ENCODE data around the gene ERC2. TPM values are rescaled to one million over a fixed set of nuclear protein-coding genes. Genes with fewer than 3 reads are reported as not detected.

The ERC2 gene
- total RNA-seq, 2 donors from 2014 or later: 1.2 TPM; not detected in 1

- no peak for TF ChIP-seq CTCF (IDR thresholded peaks at IDR 0.05)
- H3K36me3 ChIP-seq: no peaks in the 10 kb centered on the region
- H3K4me3 ChIP-seq: no peak overlapping the region
- DNase-seq (ENCODE audit: low spot score) (no peak), ATAC-seq (ENCODE audit: insufficient number of reproducible peaks, low FRiP score, low read depth) (no peak)
- no peaks in the 10 kb centered on the region for H3K27me3 ChIP-seq (replicated peaks; ENCODE audit: insufficient read depth)
- H3K27ac ChIP-seq: no peak overlapping the region
- no peaks in the 10 kb centered on the region for H3K9me3 ChIP-seq
- no peaks in the 10 kb centered on the region for H3K4me1 ChIP-seq (ENCODE audit: control insufficient read depth in 1 of 2, low read depth in 2 of 2)
These were observed 407.6 kb downstream of the ERC2 start for GRCh38 chr3:56060521-56061278.

GRCh38 chr3:56059731-56060130, 408.5 kb downstream of the ERC2 start:
- Histone ChIP-seq H3K4me1 (ENCODE audit: control insufficient read depth in 1 of 2, low read depth in 2 of 2) (no peaks in the 10 kb centered on the region), H3K27me3 (replicated peaks; ENCODE audit: insufficient read depth) (no peaks in the 10 kb centered on the region), H3K27ac (no peak overlapping the region), H3K36me3 (no peaks in the 10 kb centered on the region), H3K4me3 (no peak overlapping the region), H3K9me3 (no peaks in the 10 kb centered on the region)
- TF ChIP-seq CTCF (IDR thresholded peaks at IDR 0.05): no peak
- no peak for ATAC-seq (ENCODE audit: insufficient number of reproducible peaks, low FRiP score, low read depth)
- DNase-seq (ENCODE audit: low spot score): no peak

GRCh38 chr3:56055951-56056350, 412.3 kb downstream of the ERC2 start:
- Histone ChIP-seq H3K36me3 (no peaks in the 10 kb centered on the region), H3K27ac (no peak overlapping the region), H3K4me1 (ENCODE audit: control insufficient read depth in 1 of 2, low read depth in 2 of 2) (peaks cover 0 to 5% of the 10 kb centered on the region in 2 donors), H3K27me3 (replicated peaks; ENCODE audit: insufficient read depth) (no peaks in the 10 kb centered on the region), H3K9me3 (no peaks in the 10 kb centered on the region), H3K4me3 (no peak overlapping the region)
- ATAC-seq (ENCODE audit: insufficient number of reproducible peaks, low FRiP score, low read depth) (no peak), DNase-seq (ENCODE audit: low spot score) (no peak)
- TF ChIP-seq CTCF (IDR thresholded peaks at IDR 0.05): no peak

- Histone ChIP-seq H3K36me3 (no peaks in the 10 kb centered on the region), H3K27ac (no peak overlapping the region), H3K4me3 (no peak overlapping the region), H3K27me3 (replicated peaks; ENCODE audit: insufficient read depth) (no peaks in the 10 kb centered on the region), H3K4me1 (ENCODE audit: control insufficient read depth in 1 of 2, low read depth in 2 of 2) (peaks cover 0 to 7% of the 10 kb centered on the region in 2 donors), H3K9me3 (no peaks in the 10 kb centered on the region)
- DNase-seq (ENCODE audit: low spot score) (no peak), ATAC-seq (ENCODE audit: insufficient number of reproducible peaks, low FRiP score, low read depth) (no peak)
- TF ChIP-seq CTCF (IDR thresholded peaks at IDR 0.05): no peak
These were observed 412.7 kb downstream of the ERC2 start for GRCh38 chr3:56055546-56055945.

- no peak overlapping the region for H3K4me3 ChIP-seq
These were observed 413.4 kb downstream of the ERC2 start for GRCh38 chr3:56054844-56055243.

More at GRCh38 chr3:56054844-56055243, 413.4 kb downstream of the ERC2 start:
- Histone ChIP-seq H3K9me3 (no peaks in the 10 kb centered on the region), H3K4me1 (ENCODE audit: control insufficient read depth in 1 of 2, low read depth in 2 of 2) (peaks cover 0 to 7% of the 10 kb centered on the region in 2 donors), H3K27ac (no peak overlapping the region), H3K36me3 (no peaks in the 10 kb centered on the region), H3K27me3 (replicated peaks; ENCODE audit: insufficient read depth) (no peaks in the 10 kb centered on the region)
- no peak for ATAC-seq (ENCODE audit: insufficient number of reproducible peaks, low FRiP score, low read depth)
- TF ChIP-seq CTCF (IDR thresholded peaks at IDR 0.05): no peak
- DNase-seq (ENCODE audit: low spot score): no peak
